ENCODE measurements around the gene PALLD.

GRCh38 chr4:168900080-168900479 is 403.2 kb downstream of the PALLD start:
- TF ChIP-seq EZH2 (IDR thresholded peaks at IDR 0.05): no peak
- no peak for TF ChIP-seq FOXP2 (optimal IDR thresholded peaks at IDR 0.05; ENCODE audit: control extremely low read depth, extremely low read length, insufficient read depth)
- TF ChIP-seq POLR2AphosphoS5 (IDR thresholded peaks at IDR 0.05; ENCODE audit: borderline replicate concordance, low read depth, low read length): no peak

All from SK-N-MC (cell line).